SK-N-DZ (cell line): Measurements from ENCODE around the gene NFKBIL1. TPM values are rescaled to one million over a fixed set of nuclear protein-coding genes. Genes with fewer than 3 reads are reported as not detected.
"Not testable (repeated sequence)": the region's sequence is repeated elsewhere in the genome, so short reads cannot be mapped to it uniquely, and the experiment has no call there.

Source experiments
- DNase-seq: peaks from one replicate; pipeline ENCODE4 v3.0.0-alpha.2; 2015; ENCODE audit warnings: low spot score
- polyA plus RNA-seq, 2 experiments: library from polyadenylated mRNA; depleted of rRNA; stranded (reverse); fragments of >200 nt; gene quantifications; 2 replicates each; pipeline ENCODE4 v1.2.3, GENCODE V29; 2014

The NFKBIL1 gene, protein sequence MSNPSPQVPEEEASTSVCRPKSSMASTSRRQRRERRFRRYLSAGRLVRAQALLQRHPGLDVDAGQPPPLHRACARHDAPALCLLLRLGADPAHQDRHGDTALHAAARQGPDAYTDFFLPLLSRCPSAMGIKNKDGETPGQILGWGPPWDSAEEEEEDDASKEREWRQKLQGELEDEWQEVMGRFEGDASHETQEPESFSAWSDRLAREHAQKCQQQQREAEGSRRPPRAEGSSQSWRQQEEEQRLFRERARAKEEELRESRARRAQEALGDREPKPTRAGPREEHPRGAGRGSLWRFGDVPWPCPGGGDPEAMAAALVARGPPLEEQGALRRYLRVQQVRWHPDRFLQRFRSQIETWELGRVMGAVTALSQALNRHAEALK
- 47.9 and 61.7 TPM in 2 replicates for polyA plus RNA-seq (2014; cell fraction: cytosol; rRNA removed)
- 24.3 and 40.8 TPM in 2 replicates for polyA plus RNA-seq (2014; cell fraction: nucleus; rRNA removed)

DNA sequence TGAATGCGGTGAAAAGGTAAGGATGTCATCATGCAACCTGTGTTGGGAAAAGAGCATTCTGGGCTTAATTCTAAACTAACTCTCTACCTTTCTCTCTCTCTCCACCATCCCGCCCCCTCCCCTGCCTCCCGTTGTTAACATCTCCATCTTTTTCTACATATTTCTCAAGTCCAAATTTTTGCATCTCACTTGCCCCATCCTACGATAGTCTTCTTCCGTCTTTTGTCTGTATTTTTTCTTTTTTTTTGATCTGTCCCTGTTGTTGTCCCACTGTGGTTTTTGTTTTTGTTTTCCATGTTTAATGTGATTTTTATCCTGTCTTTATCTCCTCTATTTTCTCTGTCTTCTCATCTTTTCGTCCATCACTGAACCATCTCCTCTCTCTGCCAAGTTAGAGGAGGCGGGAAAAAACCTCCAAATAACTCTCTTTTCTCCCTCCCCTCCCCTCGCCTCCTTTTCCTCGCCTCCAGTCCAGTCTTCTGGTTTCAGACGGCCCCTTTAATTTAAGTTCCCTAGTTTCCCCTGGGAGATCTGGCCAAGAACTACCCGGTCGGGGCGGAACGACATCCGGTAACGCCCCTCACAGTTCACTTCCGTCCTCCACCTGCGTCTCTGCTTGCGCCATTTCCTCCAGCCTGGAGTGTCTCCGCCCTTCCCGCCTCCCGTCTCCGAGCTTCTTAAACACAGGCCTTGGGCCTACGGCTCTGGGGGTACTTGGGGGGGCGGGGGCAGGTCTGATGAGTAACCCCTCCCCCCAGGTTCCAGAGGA, at the start of gene NFKBIL1:
NFKBIL1 (plus strand) TSS at position 651 of the 769 bp plus-strand sequence; CDS start at position 738, 87 bp downstream.
- DNase-seq: peak; percentile 99

DNA sequence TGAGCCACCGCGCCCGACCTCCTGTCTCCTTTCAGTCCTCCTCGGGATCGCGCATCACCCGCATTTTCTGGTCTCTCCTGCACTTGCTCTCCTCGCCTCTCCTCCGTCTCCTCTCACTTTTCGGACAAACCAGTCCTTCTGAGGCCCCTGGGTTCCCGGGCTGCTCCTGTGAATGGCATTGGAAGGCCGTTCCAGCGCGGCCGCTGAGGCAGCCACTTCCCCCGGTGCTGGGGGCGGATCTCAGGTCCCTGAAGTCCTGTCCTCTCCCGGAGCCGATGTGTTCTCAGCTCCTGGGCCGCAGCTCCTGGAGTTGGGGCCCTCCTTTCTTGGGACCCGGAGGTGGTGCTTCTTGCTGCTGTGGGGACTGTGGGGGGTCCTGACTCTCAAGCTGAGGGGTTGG, 48.7 kb upstream of the NFKBIL1 start:
- DNase-seq: no peak

DNA sequence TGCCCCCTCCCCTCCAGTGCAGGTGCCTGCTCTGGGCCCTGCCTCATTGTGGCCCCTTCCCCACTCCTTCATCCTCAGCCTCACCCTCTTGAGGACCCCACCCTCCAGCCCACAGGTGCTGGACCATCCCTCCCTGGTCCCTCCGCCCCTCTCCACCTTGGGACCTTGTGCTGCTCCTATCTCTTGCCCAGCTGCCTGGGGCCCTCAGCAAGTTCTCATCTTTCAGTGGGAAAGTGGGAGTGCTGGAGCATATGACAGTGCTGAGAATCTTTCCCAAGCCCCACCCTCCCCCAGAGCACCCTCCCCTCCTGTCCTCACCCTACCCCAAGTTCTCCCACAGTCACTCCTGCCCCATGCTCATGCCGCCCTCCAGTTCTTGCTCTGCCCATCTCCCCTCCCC, 47.8 kb upstream of the NFKBIL1 start:
- not testable (repeated sequence) for DNase-seq

DNA sequence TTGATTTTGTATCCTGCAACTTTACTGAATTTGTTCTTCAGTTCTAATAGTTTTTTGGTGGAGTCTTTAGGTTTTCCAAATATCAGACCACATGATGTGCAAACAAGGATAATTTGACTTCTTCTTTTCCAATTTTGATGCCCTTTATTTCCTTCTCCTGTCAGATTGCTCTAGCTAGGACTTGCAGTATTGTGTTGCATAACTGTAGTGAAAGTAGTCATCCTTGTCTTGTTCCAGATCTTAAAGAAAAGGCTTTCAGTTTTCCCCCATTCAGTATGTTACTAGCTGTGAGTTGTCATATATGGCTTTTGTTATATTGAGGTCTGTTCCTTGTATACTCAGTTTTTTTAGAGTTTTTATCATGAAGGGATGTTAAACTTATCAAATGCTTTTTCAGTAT, 44.8 kb upstream of the NFKBIL1 start:
- DNase-seq: no peak

DNA sequence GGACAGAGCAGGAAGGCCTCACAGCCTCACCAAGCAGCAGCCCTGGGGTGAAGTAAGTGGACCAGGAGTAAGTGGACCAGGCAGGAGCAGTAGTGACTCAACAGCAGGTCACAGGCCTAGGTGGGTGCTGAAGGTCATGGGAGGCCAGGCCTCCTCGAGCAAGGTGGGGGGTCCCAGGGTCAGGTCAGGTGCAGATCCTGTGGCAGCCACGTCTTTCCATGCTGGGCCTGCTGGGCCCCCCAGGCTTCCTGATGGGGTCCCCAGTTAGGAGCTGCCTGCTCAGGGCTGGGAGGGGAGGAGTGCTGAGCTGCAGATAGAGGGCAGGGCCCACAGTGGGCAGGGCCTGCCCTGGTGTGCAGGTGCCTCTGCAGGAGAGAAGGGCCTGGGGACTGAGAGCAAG, 38.4 kb upstream of the NFKBIL1 start:
- DNase-seq: not testable (repeated sequence)

DNA sequence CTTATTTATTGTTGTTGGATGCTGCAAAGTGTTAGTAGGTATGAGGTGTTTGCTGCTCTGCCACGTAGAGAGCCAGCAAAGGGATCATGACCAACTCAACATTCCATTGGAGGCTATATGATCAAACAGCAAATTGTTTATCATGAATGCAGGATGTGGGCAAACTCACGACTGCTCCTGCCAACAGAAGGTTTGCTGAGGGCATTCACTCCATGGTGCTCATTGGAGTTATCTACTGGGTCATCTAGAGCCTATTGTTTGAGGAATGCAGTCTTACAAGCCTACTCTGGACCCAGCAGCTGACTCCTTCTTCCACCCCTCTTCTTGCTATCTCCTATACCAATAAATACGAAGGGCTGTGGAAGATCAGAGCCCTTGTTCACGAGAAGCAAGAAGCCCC, 37.4 kb upstream of the NFKBIL1 start:
- DNase-seq: no peak

DNA sequence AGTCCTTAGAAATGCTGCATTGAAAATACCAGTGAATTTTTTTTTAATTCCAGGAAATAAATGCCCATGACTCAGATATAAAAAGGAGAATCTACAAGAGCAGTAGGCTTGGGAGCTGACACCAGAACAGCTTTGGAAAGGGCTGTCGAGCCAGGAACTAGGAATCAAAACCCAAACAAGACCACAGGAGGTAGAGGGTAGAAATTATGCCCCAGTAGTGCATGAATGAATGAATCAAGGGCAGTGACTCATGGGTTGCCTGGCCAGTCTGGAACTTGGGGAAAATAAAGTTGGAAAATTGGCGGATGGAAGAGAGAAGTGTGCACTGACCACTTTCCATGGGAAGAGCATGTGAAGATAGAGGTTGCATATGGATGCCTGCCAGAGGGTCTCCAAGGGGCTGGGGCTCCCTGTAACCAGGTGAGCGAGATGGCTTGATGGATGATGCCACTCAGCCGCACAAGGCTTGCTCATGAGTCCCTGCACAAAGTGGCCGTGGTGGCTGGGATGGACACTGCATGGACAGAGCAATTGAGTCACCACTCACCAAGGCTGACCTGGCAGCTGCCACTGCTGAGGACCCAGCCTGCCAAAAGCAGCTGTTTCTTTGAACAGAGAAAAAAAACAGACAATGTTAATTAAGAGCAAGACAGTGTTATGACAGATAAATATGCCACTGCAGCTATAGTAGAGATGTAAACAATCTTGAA, 33.8 kb upstream of the NFKBIL1 start:
- DNase-seq: no peak

DNA sequence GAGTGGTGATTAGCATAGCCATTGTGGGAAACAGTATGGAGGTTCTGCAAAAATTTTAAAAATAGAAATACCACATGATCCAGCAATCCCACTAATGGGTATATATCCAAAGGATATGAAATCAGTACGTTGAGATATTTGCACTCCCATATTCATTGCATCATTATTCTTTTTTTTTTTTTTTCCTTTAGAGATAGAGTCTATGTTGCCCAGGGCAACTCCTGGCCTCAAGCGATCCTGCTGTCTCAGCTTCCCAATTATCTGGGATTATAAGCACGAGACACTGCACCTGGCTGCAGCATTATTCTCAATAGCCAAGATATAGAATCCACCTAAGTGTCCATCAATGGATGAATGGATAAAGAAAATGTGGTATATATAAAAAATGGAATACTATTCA, 25.6 kb upstream of the NFKBIL1 start:
- no peak for DNase-seq

DNA sequence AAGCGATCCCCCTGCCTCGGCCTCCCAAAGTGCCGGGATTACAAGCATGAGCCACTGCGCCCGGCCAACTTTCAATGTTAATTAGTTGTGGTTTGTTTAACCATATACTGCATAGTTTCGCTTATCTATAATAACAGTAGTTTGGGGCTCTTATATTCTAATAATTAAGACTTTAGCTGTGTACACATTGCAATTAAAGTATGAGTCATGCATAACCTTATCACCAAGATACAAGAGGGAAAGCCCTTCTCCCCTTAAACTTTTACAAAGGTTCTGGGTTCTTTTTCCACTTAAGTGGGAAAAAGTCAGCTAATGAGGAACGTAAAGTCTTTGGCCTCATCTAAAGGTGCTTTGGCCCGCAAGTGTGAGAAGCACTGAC, 21.9 kb upstream of the NFKBIL1 start:
- no peak for DNase-seq

DNA sequence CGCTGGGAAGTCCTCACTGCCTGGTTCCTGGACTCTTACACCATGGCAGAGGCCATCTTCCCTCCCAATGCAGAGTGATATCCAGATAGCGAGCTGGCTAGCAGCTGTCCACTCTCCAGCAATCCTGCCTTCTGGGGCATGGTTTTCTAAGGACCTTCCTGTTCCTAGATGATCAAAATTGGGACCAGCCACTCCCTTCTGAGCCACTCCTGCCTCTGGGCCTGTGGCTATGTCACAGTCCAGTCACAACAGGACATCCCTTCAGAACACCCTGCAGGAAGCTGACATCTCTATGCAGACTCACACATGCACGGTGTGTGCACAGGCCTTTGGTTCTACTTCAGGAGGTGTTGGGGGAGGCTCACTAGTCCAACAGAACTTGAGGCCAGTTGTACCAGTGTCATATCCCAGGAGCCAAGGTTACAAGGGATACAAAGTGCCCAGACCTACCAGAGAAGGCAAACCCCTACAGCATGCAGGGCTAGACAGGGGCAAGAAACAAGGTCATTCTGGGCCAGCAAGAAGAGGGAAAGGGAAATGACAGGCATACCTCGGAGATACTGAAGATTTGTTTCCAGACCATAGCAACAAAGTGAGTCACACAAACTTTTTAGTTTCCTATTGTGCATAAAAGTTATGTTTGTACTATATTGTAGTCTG, 21.3 kb upstream of the NFKBIL1 start:
- no peak for DNase-seq

DNA sequence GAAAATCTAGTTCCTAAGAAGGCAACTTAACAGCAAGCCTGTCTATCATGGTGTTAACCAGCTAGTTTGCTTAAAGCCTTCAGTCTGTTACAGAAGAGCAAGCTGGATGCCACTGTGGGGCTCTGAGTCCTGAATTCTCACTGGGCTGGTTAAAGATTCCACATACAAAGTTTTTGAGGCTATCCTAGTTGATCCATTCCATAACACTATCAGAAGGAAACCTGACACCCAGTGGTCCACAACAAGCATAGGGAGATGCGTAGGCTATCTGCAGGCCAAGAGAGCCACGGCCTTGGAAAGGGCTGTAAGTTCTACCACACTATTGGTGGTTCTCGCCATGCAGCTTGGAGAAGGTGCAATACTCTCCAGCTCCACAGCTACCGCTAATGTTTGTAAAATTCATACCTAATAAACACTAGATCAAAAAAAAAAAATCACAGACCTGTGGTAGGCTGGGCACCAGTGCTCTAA, 19.1 kb upstream of the NFKBIL1 start:
- DNase-seq: no peak

DNA sequence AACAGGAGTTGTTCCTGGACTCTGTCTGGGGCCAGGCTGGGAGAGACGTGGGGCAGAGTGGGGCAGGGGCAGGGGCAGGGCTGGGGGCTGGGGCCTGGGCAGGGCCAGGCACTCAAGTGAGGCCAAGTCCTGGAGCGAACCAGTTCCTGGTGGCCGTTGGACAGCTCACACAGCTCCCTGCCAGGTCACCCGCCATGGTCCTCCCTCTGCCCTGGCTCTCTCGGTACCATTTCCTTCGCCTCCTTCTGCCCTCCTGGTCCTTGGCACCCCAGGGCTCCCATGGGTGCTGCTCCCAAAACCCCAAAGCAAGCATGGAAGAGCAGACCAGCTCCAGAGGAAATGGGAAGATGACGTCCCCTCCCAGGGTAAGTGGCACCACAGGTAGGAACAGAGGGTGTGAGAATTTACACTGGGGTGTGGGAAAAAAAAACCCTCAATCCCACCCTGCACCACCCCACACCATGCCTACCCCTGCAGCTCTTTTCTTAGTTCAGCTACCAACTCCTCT, 18.5 kb upstream of the NFKBIL1 start, which contains the start of gene MCCD1:
MCCD1 (plus strand) TSS at position 142 of the 508 bp plus-strand sequence; CDS start at position 195, 53 bp downstream.
- no peak for DNase-seq

DNA sequence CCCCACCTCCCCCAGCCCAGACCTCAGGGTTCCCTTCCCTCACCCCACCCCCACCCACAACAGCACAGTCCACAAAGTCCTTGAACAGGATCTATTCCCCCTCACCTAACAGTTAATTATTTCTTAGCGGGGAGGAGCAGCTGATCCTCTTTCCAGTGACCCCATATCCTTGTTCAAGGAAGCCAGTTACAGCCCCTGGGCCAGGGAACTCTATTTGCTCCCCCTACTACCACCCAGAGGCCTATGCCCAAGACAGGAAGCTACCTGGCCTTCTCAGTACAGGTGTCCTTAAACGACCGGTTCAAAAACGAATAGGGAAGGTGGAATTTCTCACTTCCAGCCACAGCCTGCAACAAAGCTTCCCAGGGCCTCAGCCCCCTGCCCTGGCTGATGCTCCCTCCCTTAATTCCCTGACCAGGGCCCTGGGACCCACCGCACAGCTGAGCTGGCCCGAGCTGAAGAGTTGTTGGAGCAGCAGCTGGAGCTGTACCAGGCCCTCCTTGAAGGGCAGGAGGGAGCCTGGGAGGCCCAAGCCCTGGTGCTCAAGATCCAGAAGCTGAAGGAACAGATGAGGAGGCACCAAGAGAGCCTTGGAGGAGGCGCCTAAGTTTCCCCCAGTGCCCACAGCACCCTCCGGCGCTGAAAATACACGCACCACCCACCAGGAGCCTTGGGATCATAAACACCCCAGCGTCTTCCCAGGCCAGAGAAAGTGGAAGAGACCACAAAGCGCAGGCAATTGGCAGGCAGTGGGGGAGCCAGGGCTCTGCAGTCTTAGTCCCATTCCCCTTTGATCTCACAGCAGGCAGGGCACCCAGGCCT, 17.9 kb upstream of the NFKBIL1 start:
- no peak for DNase-seq

DNA sequence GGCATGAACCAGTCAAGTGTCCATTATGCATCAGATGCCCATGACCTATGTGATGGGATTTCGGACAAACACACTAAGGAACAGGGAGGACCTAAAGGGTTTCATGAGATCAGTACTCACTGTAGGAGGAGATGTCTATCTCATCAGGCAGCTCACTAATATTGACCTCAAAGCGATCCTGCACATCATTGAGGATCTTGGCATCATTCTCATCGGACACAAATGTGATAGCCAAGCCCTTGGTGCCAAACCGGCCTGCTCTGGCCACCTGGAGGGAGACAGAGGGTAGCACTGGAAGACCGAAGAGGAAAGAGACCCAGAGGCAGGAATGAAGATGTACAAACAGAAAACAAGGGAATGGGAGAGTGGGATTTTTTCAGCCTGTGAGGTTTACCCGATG, 16.7 kb upstream of the NFKBIL1 start:
- DNase-seq: no peak

DNA sequence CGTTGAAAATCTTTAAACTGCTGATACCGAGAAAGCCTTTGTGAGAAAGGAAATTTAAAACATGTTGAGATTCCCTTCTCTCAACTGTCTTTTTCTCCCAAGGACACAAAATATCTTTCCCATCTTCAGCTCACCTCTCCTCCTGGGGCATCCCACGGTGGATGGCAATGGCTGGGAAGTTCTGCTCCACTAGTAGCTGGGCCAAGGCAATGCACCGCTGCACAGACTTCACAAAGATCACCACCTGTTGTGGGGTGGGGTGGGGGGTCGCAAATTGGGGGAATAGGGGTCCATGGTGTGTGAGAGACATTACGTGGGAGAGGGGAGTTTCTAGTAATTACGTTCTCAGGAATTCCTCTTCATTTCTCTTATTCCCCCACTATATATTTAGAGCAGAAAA, 16.2 kb upstream of the NFKBIL1 start:
- no peak for DNase-seq

DNA sequence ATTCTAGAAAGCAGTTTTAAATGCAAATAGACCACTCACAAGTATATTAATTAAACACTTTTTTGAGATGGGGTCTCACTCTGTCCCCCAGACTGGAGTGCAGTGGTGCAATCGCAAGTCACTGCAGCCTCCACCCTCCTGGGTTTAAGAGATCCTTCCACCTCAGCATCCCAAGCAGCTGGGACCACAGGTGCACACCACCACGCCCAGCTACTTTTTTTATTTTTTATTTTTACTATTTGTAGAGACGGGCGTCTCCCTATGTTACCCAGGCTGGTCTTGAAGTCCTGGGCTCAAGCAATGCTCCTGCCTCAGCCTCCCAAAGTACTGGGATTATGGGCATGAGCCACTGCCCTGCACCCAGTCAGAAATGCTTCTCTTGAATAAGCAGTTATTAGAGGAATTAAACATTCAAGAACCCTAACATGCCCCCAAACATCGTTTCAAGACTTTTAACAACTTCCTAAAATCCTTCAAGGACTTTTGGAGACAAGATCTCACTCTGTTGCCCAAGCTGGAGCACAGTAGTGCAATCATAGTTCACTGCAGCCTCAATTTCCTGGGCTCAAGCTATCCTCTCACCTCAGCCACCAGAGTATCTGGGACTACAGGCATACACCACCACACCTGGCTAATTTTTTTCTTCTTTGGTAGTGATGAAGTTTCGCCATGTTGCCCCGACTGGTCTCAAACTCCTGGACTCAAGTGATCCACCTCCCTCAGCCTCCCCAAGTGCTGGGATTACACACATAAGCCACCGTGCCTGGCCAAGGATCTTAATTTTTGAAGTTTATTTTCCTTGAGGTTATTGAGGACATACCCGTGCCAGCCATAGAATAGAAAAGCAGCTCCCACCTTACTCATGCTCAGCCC, 15.4 kb upstream of the NFKBIL1 start:
- no peak for DNase-seq

DNA sequence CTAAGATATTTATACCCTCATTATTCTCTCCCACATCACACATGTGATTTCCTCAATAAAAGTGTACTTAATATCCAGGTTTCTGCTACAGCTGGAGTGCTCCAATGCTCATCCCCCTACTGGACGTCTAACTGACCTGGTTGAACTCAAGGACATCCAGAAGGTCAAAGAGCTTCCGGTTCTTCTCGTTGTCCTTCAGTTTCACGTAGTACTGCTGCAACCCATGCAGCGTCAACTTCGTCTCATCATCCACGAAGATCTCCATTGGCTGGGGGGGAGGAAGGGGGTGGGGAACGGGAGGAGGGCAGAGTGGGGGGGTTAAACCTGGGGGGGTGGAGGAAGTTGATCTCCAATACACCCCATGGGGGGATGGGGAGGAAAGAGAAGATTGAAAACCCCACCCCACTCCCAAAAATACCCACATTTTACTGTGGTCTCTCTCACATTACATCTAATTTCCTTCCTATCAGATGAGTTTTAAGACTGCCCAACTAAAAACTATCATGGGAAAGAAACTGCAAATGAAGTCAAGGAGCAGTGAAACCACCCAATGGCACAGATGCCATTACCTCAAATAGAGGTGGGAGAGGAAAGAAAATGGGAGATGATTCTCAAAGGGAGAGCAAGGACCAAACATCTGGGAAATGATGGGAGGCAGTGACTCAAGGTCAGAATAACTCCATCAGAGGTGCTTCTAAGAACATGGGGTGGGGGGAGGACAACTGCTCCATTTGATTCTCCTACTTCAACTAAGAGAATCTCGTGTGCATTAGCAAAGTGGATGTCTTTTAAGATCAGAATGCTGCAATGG, 14.6 kb upstream of the NFKBIL1 start:
- DNase-seq: no peak

DNA sequence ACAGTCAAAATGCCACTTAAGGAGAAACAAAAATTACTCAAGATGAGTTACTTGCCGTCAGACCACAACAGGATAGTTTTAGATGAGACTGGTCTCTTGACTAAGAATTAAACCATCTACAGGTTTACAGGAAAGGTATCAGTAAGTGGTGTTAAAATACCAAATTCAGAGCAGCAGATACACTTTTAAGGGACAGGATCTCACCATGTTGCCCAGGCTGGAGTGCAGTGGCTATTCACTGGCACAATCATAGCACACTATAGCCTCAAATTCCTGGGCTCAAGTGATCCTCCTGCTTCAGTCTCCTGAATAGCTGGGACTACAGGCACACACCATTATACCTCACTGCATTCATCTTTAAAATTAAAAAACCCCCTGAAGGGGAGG, 14.0 kb upstream of the NFKBIL1 start:
- DNase-seq: no peak
